HG03280 (cell line): ENCODE results near the gene STAT5A.
"Not testable (repeated sequence)": the region's sequence is repeated elsewhere in the genome, so short reads cannot be mapped to it uniquely, and the experiment has no call there.

Experiments used
- ATAC-seq: cut with Tn5 transposase; IDR thresholded peaks from one replicate; pipeline ENCODE4 v1.9.1; 2021; ENCODE audit warnings: mild to moderate bottlenecking, moderate library complexity; ENCODE audit not compliant: unreplicated experiment

Gene STAT5A

DNA sequence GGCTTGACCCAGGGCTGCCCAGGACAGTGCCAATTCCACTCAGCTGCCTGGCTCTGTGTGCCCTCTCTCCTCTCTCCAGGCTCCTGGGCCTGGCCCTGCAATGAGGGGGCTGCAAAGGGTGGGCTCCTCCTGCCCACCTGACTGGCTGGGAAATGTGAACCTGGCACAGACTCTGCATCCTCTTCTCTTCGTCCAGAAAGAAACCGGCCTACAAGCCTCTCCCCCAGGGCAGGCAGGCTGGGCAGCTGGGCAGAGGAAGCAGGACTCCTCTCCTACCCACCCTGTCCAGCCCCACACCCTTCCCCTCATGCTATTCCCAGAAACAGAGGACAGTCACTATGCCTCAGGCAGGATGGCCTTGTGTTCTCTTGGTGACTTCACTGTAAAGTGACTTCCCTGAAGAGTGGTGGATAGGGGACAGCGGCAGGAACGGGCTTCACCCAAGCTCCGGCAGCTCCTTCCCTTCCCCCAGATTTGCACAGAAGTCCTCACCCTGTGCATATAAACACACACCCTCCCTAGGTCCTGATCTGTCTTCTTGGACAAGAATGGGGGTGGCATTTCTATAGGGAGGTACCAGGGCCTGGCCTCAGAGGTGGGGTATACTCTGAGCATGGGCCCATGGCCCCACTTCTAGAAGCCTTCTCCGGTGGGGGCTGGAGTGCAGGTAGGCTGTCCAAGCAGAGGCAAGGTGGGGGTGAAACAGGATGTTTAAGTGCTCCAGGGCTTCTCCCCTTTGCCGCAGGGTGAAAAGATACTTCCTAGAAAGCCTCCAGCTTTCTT, 4.9 kb upstream of the STAT5A start:
- ATAC-seq, result no peak

DNA sequence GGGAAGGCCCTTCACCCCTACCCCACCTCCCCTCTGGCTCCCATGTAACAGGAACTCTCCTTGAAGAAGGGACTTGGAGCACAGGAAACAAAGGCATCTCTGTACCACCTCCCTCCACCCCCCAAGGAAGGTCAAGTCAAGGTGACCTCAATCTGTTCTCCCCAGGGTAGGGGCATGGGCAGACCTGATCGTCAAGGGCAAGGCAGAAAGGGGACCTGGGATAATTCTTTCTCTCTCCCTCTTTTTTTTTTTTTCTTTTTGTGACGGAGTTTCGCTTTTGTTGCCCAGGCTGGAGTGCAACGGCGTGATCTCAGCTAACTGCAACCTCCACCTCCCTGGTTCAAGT, 4.3 kb upstream of the STAT5A start:
- ATAC-seq, result no peak

DNA sequence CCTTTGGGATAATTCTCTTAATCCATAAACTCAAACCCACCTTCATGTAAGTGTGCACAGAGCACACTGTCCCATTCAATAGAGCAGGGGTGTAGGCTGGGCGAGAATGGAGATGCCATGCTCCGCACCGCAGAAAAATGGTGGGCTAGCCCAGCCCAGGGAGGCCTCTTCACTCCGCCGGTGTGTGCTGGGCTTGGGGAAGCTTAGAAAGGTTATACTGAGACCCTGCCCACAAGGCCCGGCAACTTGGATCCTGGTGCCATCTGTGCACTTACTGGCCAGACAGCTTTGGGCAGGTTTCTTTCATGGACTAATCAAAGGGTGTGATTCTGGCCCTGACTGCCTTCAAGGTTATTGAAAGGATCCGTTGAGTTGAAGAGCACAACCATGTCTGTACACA, 3.7 kb upstream of the STAT5A start:
- ATAC-seq, result no peak

DNA sequence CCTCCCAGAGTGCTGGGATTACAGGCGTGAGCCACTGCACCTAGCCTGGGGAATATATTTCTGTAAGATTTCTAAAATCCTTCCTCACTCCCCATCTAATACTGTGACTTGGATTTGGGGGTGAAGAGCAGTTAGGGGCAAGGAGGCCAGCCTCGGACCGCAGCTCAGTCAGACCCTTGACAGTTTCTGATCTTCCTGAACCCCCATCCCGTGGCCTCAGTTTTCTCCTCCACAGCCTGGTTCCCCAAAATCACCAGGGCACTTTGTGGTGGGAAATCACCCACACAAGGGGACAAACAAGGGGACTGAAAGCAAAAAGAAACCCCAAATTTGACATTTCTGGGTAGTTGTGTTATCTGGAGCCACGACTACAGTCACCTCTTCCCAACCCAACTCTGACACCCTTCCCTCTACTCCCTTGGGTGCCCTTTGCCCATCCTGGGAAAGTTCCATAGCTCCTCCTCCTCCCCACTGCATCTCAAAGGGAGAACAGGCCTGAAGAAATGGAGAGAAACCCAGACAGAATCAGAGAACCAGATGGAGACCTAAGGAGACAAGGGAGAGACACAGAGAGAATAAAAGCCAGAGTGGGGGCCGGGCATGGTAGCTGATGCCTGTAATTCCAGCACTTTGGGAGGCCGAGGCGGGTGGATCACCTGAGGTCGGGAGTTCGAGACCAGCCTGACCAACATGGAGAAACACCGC, 2.8 kb upstream of the STAT5A start:
- ATAC-seq, result no peak

DNA sequence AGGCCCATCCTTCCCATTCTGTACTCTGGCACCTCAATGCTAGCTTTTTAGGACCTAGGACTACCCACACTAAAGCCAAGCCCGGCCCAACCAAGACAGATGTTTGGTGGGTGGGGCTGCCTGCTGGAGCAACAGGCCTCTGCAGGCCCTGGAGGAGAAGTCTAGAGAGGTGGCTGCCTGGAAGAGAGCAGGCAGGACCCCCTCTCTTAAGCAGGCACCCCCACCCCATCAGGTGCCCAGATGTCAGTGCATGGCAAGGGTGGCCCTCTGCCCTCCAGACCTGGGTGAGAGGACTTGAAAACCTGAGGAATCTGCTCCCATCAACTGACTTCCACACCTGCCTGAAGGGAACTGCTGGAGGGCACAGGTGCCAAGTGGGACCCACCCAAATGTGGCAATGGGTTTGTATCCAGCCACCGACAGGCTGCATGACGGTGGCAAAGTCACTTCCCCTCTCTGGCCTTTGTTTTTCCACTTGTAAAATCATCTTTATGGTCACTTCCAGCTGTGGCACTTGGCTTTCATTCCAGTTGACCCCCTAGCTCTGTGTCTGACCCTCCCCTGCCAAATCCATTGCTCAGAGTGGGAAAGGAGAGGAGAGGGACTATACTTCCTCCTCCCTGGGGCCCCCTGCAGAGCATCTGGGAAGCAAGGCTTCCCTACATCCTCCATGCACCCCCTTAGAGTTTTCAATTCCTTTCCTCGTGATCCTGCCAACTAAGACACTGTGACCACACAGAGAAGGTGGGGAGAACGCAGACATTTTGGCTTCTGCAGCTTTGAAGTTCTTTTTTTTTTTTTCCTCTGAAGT, 1.7 kb upstream of the STAT5A start:
- no peak for ATAC-seq

DNA sequence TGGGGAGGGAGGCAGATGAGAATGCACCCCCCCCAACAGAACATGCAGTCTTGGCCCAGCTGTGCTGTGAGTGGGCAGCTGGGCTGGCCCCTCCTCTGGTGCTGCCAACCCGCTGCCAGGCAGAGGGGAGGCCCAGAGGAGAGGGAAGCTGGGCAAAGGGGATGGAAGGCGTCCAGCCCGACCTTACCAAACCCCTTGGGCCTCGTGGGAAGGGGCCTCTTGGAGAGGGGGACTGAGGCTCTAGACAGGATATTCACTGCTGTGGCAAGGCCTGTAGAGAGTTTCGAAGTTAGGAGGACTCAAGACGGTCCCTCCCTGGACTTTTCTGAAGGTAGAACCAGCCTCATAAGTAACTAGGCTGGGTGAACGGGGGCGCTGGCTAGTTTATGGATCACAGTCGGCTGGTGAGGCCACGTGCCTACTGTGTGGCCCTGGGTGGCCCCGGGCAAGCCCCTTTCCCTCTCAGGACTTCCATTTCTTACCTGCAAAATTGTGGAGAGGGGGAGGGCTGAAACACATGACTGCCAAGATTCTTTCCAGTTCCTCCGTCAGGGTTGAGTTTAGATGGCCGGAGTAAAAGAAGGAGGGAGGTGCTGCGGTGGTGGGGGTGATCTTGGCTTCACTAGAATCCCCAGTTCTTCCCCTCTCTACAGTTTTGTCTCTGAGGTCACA, 857 bp upstream of the STAT5A start:
- ATAC-seq, result no peak

DNA sequence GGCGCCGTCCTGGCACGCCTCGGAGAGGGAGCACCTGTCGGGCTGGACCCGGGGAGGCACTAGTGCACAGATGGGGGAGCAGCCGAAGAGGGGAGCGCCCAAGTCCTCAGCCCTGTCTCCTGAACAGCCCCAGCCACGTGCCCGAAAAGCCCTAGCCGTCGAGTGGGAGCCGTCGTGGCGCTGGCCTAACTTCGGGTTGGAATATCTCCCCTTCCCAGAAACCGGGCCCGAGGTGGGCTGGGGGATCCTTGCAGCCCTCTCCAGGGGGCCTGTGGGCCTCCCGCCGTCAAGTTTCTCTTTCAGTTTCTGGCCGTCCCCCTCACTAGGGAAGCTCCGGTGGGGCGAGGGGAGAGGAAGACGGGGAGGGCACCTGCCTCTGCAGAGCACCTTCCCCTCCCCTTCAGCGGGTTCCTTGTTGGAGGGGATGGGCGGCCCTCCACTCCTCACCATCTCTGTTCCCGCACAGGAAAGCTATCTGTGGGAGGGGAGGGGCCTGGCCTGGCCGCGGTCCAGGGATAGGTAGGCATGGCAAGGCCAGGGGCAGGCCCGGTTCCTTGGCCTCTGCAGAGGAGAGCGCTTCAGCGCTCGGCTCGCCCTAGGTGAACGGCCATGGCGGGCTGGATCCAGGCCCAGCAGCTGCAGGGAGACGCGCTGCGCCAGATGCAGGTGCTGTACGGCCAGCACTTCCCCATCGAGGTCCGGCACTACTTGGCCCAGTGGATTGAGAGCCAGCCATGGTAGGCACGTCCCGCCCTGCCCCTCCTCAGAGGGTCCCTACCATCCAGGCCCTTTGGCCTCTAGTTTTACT, 709 bp downstream of the STAT5A start:
- no peak for ATAC-seq

DNA sequence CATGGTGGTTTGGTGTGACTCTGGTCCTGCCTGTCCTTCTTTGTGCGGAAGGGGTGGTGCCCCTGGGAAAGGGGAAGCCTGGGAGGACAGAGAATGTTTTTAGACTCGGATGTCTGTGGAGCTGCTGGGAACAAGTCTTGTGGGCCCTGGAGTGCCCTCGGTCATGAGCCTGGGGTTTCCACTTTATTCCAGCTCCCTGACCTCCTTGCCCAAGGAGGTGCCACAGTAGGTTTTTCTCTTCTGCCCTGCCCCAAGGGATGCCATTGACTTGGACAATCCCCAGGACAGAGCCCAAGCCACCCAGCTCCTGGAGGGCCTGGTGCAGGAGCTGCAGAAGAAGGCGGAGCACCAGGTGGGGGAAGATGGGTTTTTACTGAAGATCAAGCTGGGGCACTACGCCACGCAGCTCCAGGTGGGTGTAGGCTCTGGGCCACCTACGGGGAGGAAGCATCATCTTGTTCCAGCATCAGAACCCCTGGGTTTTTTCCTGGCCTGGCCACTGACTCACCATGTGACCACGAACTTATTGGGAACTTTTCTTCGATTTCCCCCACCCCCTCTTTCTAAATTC, 1.4 kb downstream of the STAT5A start:
- ATAC-seq, result no peak

DNA sequence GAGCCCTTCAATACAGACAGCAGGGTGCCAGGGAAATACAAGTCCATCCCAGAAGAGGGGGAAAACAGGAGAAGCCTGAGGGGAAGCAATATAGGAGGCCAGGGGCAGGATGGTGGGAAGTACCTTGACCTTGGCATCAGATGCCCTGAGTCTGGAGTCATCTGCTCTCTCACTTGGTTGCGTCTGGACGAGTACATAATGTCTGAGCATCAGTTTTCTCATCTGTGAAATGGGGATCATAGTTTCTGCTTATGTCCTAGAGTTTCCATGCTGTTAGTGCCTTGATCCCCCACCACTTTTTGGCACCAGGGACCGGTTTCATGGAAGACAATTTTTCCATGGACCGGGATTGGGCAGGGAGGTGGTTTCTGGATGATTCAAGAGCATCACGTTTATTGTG, 2.3 kb downstream of the STAT5A start:
- ATAC-seq, result no peak

DNA sequence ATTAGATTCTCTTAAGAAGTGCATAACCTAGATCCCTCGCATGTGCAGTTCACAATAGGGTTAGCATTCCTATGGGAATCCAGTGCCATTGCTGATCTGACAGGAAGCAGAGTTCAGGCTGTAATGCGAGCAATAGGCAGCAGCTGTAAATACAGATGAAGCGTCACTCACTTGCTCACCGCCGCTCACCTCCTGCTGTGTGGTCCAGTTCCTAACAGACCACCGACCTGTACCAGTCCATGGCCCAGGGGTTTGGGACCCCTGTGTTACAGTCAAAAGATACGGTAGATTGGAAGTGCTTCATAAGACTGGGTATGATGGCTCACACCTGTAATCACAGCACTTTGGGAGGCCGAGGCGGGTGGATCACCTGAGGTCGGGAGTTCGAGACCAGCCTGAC, 2.8 kb downstream of the STAT5A start:
- no peak for ATAC-seq

DNA sequence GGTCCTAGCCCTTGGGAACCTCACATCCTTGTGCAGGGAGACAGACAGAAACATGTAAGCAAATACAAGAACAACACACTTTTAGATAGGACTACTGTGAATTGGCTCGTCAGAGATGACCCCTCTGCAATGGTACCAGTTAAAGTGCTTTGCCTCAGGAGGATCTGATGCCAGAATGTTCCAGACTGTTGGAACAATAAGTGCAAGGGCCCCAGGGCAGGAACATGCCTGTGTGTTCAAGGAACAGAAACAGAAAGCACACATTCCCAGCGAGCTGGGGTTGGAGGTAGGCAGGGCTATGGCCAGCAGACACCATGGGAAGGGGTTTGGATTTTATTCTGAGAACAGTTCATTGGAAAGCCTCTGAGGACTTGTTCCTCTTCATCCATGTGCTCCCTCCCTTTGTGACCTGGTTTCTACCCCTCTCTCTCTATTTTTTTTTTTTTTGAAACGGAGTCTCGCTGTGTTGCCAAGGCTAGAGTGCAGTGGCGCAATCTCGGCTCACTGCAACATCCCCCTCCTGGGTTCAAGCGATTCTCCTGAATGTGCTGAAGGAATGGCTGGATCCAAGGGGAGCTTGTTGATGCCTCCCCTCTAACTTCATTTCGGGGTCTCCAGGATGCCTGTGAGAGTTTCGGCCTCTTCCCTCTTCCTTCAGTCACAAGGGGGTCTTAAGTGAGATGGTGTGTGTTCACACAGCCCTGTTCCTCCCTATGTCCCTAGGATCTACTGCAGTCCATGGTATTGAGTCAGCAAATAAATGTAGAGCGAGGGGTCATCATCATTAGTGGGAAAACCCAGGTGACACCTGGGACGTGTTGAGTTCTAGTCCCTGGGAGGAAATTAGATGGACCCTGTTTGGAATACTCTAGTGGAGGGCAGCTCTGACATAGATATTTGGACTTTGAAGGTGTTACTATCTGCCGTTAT, 6.4 kb downstream of the STAT5A start:
- ATAC-seq, result no peak

DNA sequence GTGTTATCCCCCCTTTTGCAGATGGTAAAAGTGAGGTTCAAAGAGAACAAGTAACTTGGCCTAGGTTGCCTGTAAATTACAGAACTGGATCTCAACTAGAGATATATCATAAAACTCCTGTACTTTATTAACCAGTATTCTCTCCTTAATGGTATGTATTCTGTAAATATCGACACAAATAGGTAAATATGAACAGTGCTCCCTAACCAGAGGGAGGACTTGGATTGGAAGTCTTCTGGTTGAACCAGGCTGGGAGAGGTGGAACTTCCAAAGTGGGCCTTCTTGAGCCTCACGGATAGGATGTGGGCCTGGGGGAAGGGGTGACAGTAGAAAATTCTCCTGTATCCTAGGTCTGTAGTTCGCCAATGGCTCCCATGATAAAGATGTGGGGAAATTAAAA, 7.7 kb downstream of the STAT5A start:
- no peak for ATAC-seq

DNA sequence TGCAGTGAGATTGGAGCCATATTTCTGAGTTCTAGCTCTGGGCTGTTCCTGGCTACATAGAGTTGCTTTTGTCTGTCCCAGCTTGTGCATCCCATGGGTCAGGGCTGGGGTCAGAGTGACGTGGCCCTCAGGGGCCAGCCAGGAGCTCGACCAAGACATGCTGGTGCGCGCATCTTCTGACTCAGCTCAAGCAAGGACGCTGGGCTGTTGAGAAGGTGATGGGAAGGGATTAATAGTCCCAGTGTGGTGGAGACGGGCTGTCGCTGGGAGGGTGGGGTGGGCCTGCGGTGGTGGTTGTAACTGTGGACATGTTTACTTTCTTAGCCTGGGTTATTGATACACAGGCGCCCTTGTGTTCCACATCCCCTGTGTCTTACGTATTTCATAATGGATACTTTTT, 9.5 kb downstream of the STAT5A start:
- not testable (repeated sequence) for ATAC-seq

DNA sequence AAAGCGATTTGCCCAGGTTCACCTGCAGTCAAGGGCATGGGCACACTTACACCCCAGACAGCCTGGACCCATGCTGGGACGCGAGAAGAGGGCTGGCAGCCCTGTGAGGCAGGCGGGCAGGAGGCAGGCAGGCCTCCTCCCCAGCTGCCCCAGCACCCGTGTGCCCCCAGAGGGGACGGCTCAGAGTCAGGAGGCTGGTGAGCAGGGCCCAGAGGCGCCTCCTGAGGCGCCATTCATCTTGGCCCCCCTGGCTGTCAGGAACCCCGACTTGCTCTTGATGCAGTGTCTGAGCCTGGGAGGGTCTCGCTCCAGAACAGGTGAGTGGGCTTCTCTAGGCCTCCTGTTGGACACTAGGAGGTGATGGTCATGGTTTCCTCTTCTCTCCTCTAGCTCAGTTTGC, 11.1 kb downstream of the STAT5A start:
- not testable (repeated sequence) for ATAC-seq

DNA sequence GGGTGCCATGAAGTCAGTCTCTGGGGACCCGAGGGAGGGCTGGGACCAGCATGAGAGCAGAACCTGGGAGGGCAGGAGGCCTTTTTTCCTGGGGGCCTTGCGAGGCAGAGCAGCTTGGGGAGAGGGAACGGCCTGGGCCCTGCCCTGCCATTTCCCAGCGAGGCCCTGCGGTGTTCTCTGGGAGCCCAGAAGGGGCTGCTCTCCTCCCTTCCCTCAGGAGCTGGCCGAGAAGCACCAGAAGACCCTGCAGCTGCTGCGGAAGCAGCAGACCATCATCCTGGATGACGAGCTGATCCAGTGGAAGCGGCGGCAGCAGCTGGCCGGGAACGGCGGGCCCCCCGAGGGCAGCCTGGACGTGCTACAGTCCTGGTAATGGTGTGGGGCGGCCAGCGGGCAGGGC, 11.6 kb downstream of the STAT5A start:
- ATAC-seq, result not testable (repeated sequence)

DNA sequence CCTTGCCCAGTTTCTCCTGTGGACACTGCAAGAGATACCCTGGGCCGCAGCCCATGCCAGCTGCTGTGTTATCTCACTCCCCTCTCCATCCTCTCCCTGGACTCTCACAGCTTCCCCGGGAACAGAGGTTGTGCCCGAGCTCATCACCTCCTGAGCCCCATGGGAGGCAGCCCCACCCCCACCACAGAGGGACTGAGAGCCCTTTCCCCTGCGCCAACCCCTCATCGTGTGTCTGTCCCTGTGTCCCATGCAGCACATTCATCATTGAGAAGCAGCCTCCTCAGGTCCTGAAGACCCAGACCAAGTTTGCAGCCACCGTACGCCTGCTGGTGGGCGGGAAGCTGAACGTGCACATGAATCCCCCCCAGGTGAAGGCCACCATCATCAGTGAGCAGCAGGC, 12.7 kb downstream of the STAT5A start:
- no peak for ATAC-seq

DNA sequence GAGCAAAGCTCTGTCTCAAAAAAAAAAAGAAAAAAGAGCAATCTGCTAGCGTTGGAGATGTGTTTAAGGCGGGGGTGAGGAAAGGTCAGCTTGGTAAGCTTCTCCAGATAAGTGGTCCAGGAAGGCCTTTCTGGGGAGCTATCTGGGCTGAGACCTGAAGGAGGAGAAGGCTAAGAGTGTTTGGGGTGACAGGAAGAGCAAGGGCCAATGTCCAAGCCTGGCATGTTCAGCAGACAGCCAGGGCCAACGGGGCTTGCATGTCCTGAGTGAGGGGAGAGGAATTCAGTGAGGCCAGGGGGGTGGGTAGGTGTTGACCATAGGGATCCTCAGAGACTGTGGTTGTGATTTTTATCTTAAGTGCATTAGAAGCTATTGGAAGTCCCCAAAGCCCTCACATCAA, 15.4 kb downstream of the STAT5A start:
- no peak for ATAC-seq

DNA sequence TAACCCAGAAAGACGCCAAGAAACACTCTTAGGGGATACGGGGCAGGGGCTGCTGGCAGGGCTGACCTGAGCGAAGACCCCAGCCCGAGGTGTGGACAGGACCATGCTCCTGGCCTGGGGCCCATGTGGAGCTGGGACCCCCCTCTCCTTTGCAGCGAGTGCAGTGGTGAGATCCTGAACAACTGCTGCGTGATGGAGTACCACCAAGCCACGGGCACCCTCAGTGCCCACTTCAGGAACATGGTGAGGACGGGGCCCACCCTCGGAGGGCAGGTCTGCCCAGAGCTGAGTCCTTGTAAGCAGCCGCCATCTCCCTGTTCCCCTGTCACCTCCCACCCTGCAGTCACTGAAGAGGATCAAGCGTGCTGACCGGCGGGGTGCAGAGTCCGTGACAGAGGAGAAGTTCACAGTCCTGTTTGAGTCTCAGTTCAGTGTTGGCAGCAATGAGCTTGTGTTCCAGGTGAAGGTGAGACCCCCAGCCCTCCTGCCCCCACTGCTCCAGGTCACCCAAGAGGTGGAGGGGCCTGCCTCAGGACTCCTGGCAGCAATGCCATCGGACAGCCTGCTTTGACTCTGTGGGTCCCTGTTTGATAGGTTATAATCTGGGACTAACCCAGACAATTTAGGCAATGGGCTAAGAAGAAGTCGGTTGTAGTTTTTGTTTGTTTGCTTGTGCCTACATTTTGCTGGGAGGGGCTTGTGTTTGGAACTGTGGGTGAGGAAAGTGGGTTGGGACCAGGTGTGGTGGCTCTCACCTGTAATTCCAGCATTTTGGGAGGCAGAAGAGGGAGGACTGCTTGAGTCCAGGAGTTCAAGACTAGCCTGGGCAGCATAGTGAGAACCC, 16.1 kb downstream of the STAT5A start:
- no peak for ATAC-seq
